ENCODE measurements around the gene MPND.

The MPND gene

GRCh38 chr19:4405977-4406376, 62.6 kb downstream of the MPND start:
- no peak overlapping the region; the same call in 1 of the 2 replicates for H3K27ac ChIP-seq
- TF ChIP-seq CTCF (conservative IDR thresholded peaks at IDR 0.05) (no peak), ZFX (IDR thresholded peaks at IDR 0.05) (no peak)

- no peak overlapping the region for H3K27ac ChIP-seq
- no peak for TF ChIP-seq CTCF (conservative IDR thresholded peaks at IDR 0.05)
- TF ChIP-seq ZFX (IDR thresholded peaks at IDR 0.05): no peak
These were observed 63.3 kb downstream of the MPND start for GRCh38 chr19:4406626-4407025.

DNA sequence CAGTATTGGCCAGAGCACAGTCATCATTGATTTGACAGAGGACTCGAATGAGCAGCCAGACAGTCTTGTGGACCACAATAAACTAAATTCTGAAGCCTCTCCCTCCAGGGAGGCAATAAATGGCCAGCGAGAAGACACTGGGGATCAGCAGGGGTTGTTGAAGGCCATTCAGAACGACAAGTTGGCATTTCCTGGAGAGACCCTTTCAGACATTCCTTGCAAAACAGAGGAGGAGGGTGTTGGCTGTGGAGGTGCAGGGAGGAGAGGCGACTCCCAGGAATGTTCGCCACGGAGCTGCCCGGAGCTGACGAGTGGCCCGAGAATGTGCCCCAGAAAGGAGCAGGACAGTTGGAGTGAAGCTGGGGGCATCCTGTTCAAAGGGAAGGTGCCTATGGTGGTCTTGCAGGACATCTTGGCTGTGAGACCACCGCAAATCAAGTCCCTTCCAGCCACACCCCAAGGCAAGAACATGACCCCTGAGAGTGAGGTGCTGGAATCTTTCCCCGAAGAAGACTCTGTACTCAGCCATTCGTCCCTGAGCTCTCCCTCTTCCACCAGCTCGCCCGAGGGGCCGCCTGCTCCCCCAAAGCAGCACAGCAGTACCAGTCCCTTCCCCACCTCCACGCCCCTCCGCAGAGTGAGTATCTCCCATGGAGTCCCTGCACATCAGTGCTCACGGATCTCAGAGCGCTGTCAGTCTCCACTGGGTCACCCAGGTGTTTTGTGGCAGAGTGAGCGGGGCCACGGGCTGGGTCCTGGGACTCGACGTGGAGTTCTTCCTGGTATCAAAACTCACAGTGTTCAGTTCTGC, 66.0 kb downstream of the MPND start:
- no peak overlapping the region for H3K27ac ChIP-seq
- no peak for TF ChIP-seq ZFX (IDR thresholded peaks at IDR 0.05)
- no peak for TF ChIP-seq CTCF (conservative IDR thresholded peaks at IDR 0.05)
